Tibial nerve (tissue), 4 donors: Measurements from ENCODE around the gene HARS1. TPM values are rescaled to one million over a fixed set of nuclear protein-coding genes. Genes with fewer than 3 reads are reported as not detected.
"Not testable (repeated sequence)": the region's sequence is repeated elsewhere in the genome, so short reads cannot be mapped to it uniquely, and the experiment has no call there.

Experiments
- DNase-seq, 2 donors: peaks; one replicate each; pipeline ENCODE4 v3.0.0-alpha.2; 2019; ENCODE audit warnings: low spot score in 2 of 2
- H3K27ac ChIP-seq, 4 donors: fragments of 200-600 bp; sonication (generic) in 3 of 4; one replicate each; pipeline ENCODE4 v1.5.1; 2017 to 2019; ENCODE audit warnings: mild to moderate bottlenecking in 1 of 4
- H3K27me3 ChIP-seq, 2 donors: fragments of 200-600 bp; sonication (generic) in 1 of 2; one replicate each; pipeline versions ENCODE4 v1.5.1 to v1.6.0; 2017 to 2019
- H3K36me3 ChIP-seq, 3 donors: fragments of 200-600 bp; sonication (generic); one replicate each; pipeline ENCODE4 v1.5.1; 2018 to 2019
- H3K4me1 ChIP-seq, 4 donors: fragments of 200-600 bp; sonication (generic) in 3 of 4; one replicate each; pipeline ENCODE4 v1.5.1; 2017 to 2019
- H3K4me3 ChIP-seq, 4 donors: fragments of 200-600 bp; sonication (generic) in 3 of 4; one replicate each; pipeline ENCODE4 v1.5.1; 2017 to 2019; ENCODE audit warnings: mild to moderate bottlenecking in 1 of 4, moderate library complexity in 1 of 4
- H3K9me3 ChIP-seq, 4 donors: fragments of 200-600 bp; sonication (generic) in 3 of 4; one replicate each; pipeline ENCODE4 v1.5.1; 2017 to 2019
- CTCF ChIP-seq, 5 experiments: fragments of 200-600 bp in 3 of 5; fragments of 450-650 bp in 2 of 5; sonication (generic) in 3 of 5; IDR thresholded peaks; one replicate each; pipeline ENCODE4 v1.5.1; 2016 to 2019; ENCODE audit warnings: antibody characterized with exemption in 5 of 5, mild to moderate bottlenecking in 3 of 5, moderate library complexity in 2 of 5
- EP300 ChIP-seq, 2 donors: sonication (generic); formaldehyde crosslinking; IDR thresholded peaks; one replicate each; pipeline ENCODE4 v1.6.1; 2017; ENCODE audit warnings: antibody characterized with exemption in 2 of 2, mild to moderate bottlenecking in 1 of 2
- POLR2A ChIP-seq, 2 donors: fragments of 450-650 bp; IDR thresholded peaks; one replicate each; pipeline ENCODE4 v1.6.1; 2017; ENCODE audit warnings: antibody characterized with exemption in 2 of 2, mild to moderate bottlenecking in 2 of 2, moderate library complexity in 2 of 2
- WGBS, 2 donors: methylation state at CpG; one replicate each; pipeline ENCODE4 v1.1.5; 2018; 5-methylcytosine and 5-hydroxymethylcytosine counted together
- total RNA-seq, 4 donors: library from RNA; depleted of rRNA; stranded (reverse); fragments of >200 nt; gene quantifications; one replicate each; pipeline ENCODE4 v1.1.0, GENCODE V29; 2016

Gene HARS1
- total RNA-seq, 4 donors from 2014 or later: 45.4 to 63.9 (median 48.6) TPM

DNA sequence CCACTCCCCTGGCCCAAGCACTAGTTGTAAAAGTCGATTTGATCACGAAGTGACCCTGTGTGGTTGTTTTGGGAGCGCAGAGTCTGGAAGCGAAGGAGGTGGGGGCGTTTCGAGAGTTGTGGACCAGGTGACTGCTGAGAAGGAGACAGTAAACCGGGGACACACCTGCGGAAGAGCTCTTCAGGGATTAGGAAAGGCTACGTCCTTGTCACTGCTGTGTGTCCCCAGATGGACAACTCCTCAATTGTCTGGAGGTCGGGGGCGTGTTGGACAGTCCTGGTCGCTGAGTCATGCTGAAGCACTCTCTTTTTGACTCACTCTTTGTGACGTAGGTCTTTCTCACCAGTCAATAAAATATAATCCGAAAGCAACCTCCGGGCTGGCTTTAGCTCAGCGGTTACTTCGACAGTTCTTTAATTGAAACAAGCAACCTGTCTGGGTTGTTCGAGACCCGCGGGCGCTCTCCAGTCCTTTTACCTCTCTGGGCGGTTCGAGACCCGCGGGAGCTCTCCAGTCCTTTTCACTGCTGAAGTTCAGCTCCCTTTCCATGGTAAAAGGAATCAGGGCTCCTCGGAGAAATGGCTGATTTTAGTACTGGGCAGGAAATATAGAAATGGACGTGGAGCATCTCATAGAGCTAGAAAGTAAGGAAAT lies 19.9 kb upstream of the HARS1 start:
- Histone ChIP-seq H3K4me1 (peaks cover 0 to 9% (median 4%) of the 10 kb centered on the region in 4 donors), H3K9me3 (no peaks in the 10 kb centered on the region), H3K36me3 (peaks cover 0 to 18% (median 0%) of the 10 kb centered on the region in 3 donors), H3K27ac (peak overlapping the region; percentile 73 to 95 (median 88)), H3K27me3 (no peaks in the 10 kb centered on the region), H3K4me3 (peak overlapping the region; percentile 37 to 63 (median 48))
- DNase-seq: peak; percentile 62 to 93
- TF ChIP-seq CTCF (IDR thresholded peaks at IDR 0.05) (no peak), EP300 (IDR thresholded peaks at IDR 0.05) (peak; percentile 70 to 81), POLR2A (IDR thresholded peaks at IDR 0.05) (peak; percentile 35 to 46)
- 1 to 2% methylated on average over 27 of the region's 27 CpGs for WGBS, 2 donors

- H3K4me3 ChIP-seq, H3K27ac ChIP-seq, DNase-seq, H3K27me3 ChIP-seq, H3K9me3 ChIP-seq, H3K4me1 ChIP-seq: not testable (repeated sequence)
- 93 to 97% methylated on average over 9 of the region's 9 CpGs for WGBS, 2 donors
- H3K36me3 ChIP-seq: peaks cover 0 to 39% (median 7%) of the 10 kb centered on the region in 3 donors
Measured at GRCh38 chr5:140708787-140709186, 17.6 kb upstream of the HARS1 start.

GRCh38 chr5:140707812-140708211 lies 16.6 kb upstream of the HARS1 start:
- WGBS, 2 donors: 90 to 95% methylated on average over 4 of the region's 4 CpGs
- TF ChIP-seq EP300 (IDR thresholded peaks at IDR 0.05): no peak
- peaks cover 0 to 49% (median 7%) of the 10 kb centered on the region in 3 donors for H3K36me3 ChIP-seq
- H3K27ac ChIP-seq: no peak overlapping the region
- no peak overlapping the region for H3K4me3 ChIP-seq
- DNase-seq: no peak
- H3K27me3 ChIP-seq: no peaks in the 10 kb centered on the region
- no peaks in the 10 kb centered on the region for H3K9me3 ChIP-seq
- peaks cover 0 to 9% (median 4%) of the 10 kb centered on the region in 4 donors for H3K4me1 ChIP-seq

DNA sequence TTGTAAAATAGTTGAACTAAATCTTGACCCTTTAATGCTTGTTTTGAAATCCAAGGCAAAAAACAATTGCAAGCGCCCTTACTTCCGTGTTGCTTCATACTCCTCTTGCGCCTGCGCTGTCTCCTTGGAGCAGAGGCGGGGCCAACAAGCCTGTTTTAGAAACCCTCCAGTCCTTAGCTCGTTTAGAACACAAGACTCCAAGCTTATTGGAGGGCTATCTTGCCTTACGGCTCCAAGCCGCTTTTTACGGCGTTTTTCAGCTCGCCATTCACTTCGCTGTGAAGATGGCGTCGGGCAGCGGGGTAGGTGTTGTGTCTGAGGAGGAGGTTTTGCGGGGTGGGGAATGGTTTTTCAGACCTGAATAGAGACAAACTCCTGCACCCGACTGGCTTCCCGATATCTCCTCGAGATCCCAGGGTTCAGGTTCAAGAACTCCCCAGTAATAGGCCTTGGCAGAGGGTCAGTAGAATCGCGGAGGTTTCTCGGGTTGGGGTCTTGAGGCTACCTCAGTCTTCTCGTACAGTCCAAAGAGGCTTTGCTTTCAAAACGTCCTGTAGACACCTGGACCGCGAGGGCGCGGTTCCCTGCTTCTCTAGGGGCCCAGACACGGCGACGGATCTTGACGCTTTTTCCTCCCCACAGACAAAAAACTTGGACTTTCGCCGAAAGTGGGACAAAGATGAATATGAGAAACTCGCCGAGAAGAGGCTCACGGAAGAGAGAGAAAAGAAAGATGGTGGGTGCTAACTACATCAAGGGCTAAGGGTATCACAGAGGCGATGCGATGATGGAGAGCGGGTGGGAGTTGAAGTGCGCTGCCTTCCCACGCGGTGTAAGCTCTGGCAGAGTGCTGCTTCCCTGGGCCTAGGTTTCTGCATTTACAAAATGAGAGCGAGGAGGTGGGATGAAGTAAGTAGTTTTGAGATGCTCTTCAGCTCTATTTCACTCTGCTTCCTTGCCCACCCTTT lies 9.3 kb upstream of the HARS1 start, which contains the start of gene ZMAT2:
Gene ZMAT2, plus strand, starts transcription at position 271 of the 968 bp plus-strand sequence. Its CDS starts 14 bp downstream, at position 285.
- H3K36me3 ChIP-seq: peaks cover 11 to 79% (median 31%) of the 10 kb centered on the region in 3 donors
- DNase-seq: peak; percentile 88 to 95
- peak in 1 of 5 experiments; percentile 43 for TF ChIP-seq CTCF (IDR thresholded peaks at IDR 0.05)
- TF ChIP-seq EP300 (IDR thresholded peaks at IDR 0.05): peak; percentile 70 to 98
- peak; percentile 55 to 78 for TF ChIP-seq POLR2A (IDR thresholded peaks at IDR 0.05)
- peak within 1 kb of the TSS; percentile 74 to 90 (median 82) for H3K4me3 ChIP-seq
- 1 to 2% methylated on average over 44 of the region's 44 CpGs for WGBS, 2 donors
- no peaks in the 10 kb centered on the region for H3K9me3 ChIP-seq
- peaks cover 0 to 21% (median 8%) of the 10 kb centered on the region in 4 donors for H3K4me1 ChIP-seq
- no peaks in the 10 kb centered on the region for H3K27me3 ChIP-seq
- peak within 1 kb of the TSS; percentile 43 to 91 (median 81) for H3K27ac ChIP-seq

GRCh38 chr5:140696891-140697492 lies 5.8 kb upstream of the HARS1 start:
- DNase-seq: no peak
- WGBS, 2 donors: 92 to 93% methylated on average over 4 of the region's 4 CpGs
- H3K9me3 ChIP-seq: no peaks in the 10 kb centered on the region
- TF ChIP-seq EP300 (IDR thresholded peaks at IDR 0.05) (no peak), POLR2A (IDR thresholded peaks at IDR 0.05) (no peak), CTCF (IDR thresholded peaks at IDR 0.05) (no peak)
- no peaks in the 10 kb centered on the region for H3K27me3 ChIP-seq
- no peak overlapping the region for H3K4me3 ChIP-seq
- H3K4me1 ChIP-seq: peaks cover 0 to 38% (median 19%) of the 10 kb centered on the region in 4 donors
- no peak overlapping the region for H3K27ac ChIP-seq
- peaks cover 11 to 68% (median 27%) of the 10 kb centered on the region in 3 donors for H3K36me3 ChIP-seq
